Measurements from ENCODE around the gene LIPI.

LIPI gene

DNA sequence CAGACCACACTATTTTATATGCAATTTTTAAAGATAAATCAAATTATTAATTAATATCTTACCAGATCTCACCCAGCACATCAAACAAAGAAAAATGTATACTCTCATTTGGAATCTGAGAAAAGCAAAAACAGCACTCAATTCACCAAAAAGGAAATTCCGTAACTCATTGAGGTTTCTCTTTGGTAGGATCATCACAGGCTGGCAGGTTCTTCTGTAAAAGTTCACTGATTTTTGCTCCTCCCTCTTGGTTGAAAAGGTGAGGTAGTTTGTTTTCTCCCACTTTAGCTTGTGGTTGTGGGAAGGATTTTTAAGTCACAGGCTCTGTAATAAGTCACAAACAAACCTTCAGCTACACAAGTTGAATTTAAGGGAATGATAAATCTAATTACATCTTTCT is at the start of gene LIPI:
LIPI (minus strand) TSS at position 218 of the 400 bp plus-strand sequence; CDS start at position 108, 110 bp downstream.
- no peak for DNase-seq

DNA sequence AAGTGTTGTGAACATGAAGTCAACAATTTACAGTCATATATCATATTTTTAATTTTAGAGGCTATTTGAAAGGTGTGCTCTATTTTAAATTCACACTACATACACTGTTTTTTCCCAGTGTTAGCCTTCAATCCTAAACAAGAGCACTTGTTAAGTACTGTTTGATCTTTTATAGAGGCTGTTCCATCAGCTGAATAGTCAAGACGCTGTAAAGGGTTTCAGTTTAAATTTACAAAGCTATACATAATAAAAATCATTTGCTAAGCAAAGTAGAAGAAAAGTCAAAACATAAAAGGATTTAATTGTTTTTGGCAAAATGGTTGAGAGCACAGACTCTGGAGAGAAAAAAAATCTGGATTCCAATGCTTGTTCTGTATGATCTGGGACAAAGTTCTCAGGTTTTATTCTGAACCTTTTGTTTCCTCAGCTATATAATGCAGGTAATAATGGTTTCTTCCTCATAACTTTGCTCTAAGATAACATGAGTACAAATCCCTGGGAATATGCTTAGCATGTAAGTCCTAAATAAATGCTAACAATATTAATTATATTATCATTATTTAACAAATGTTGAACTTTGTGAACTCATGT is 49.5 kb upstream of the LIPI start:
- DNase-seq, result no peak

DNA sequence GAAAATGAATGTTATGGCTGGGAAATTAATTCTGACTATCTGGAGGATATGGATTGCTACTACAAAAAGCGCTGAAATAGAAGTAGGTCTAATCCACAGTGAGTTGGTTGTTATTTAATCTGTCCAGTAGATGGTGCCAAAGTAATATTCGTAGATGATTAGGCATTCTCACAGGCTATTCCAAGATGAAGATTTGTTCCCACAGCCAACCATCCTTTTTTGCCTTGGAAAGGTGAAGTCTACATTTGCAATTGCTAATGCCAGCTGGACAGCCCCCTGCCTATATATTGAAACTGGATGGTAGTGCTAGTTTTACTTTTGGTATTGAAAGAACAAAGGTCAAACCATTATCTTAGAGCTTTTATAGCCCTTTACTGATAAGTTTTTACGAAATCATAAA is 49.0 kb upstream of the LIPI start:
- DNase-seq, result peak; percentile 15

DNA sequence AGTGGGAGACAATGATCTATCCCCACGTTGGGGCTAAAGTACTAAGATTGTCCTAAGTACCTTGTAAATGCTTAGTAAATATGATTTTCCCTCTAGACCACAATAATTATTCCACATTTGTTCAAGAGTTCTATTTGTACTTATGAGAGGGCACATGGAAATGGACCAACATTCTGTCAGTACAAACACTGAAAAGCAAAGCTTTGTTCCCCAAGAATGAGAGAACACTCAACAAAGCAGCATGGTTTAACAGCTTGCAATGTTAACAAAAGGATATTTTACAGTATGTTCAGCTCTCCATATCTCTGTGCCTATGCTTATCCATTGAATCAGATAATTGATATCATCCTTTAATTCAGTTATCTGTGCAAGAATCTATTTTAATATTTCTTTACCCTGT is 40.6 kb upstream of the LIPI start:
- DNase-seq, result no peak

DNA sequence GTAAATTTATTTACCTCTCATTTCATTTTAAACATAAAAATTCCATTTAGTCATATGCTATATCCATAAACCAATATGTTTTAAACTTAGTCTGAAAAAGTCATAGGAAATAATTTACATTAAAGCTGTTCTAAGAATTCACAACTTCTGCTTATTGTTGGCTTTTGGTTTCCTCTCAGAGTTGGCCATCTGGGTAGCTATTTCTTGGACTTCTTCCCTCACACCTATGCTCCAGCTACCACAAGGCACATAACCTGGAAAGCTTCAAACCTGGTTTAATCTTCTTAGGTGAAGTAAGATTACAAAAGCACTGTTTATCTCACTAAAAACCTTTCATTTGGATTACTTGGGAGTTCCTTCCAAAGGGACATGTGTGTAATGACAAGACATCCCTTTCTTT is 35.0 kb upstream of the LIPI start:
- DNase-seq, result no peak

DNA sequence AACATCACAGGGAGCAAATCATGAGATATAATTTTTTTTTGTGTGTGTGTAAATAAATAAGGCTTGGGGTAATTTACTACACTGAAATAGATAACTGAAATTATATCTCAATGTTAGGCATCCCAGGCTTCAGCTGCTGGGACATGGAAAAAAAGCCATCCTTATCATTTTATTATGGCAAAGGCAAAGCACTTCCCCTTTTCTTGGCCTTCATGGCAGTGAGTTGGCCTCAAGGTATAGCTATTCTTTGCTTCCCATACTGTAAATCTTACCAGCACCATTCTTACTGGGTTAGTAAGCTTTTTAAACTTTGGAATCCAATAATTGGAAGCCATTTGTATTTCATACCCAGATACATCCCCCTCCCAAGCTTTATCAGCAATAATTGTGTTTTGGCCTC is 34.2 kb upstream of the LIPI start:
- DNase-seq, result no peak

DNA sequence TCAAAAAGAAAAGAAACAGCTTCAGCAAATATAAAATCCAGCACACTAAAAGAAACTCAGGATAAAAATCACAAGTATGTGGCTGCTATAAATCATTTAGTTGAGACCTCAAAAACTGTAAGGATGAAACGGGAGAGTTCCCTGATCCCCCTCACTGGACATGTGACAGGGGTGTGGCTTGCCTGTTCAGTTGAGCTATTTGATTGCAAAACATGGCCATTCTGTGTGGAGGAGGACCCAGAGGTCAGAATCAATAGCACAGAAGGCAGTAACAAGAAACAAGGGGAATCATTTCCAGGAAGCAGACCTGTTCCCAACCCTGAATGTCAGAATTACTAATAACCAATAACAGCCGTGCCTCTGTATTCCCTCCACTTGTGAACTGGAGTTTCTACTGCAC is 33.1 kb upstream of the LIPI start:
- DNase-seq, result no peak

DNA sequence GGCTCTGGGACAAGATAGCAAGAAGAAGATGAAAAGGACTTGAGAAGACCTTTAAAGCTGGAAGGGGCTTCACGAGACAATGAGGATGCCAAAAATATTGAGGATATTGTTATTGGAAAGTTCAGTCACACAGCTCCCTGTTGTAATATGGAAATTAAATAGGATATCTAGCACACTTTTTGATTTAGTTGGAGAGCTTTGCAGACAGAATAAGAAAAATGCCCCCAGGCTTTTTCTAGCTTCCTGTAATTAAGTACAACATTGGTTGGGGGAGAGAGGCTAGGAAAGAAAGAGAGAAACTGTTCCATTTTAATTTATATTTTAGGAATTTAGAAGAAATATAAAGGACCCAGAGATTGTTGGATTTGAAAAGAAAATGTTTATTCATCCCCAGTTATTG is 32.7 kb upstream of the LIPI start:
- no peak for DNase-seq

DNA sequence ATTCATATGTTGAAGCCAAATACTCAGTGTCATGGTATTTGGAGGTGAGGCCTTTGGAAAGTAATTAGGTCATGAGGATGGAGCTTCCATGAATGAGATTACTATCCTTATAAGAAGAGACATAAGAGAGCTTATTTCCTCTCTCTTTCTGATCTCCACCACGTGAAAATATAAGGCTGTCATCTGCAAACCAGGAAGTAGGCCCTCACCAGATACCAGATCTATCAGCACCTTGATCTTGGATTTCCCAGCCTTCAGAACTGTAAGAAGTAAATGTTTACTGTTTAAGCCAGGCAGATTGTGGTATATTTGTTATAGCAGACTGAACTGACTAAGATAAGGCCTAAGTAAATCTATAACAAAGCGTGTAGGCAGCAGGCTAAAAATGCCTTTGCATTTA is 30.5 kb upstream of the LIPI start:
- DNase-seq, result no peak

DNA sequence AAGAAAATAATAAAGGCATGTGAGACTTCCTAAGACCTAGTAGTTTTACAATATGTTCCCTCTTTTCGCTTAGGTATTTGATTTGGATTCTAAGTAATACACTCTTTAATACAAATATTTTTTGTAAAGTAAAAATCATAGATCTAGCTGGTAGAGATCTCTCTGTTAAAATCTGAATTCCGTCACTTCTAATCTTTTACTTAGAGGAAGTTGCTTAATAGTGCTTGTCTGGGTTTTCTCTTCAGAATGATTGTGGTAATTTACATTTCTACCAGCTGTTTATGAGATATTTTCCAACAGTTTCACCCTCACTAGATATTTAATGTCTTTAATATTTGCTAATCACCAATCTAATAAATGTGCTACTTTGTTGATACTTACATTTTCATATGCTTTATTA is 28.5 kb upstream of the LIPI start:
- DNase-seq, result no peak

DNA sequence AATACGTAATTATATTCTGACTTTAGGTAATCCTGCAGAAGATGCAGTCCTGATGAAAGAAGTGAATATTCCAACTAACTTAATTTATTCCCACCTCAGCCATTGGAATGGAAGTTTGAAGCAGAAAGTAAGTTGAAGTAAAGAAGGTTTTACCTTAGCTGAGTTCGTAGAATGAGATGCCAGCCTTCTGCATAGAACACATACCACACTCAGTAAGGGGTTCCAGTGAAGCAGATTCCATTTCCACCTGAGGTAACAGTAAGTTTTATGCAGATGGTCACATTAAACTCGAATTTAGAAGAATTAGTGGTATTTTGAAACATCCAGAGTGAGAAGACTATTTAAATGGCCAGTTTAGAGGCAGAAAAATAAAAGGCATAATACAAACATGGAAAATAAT is 25.4 kb upstream of the LIPI start:
- DNase-seq, result no peak

DNA sequence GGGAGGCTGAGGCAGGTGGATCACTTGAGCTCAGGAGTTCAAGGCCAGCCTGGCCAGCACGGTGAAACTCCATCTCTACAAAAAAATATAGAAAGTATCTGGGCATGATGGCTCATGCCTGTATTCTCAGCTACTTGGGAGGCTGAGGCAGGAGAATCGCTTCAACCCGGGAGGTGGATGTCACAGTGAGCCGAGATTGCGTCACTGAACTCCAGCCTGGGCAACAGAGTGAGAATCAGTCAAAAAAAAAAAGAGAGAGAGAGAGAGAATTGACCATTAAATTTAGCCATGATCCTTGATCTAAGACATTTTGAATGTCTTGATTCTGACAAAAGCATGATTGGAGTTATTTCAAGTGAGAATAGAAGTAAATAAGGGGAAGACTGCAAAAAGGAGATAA is 24.3 kb upstream of the LIPI start:
- DNase-seq, result no peak

DNA sequence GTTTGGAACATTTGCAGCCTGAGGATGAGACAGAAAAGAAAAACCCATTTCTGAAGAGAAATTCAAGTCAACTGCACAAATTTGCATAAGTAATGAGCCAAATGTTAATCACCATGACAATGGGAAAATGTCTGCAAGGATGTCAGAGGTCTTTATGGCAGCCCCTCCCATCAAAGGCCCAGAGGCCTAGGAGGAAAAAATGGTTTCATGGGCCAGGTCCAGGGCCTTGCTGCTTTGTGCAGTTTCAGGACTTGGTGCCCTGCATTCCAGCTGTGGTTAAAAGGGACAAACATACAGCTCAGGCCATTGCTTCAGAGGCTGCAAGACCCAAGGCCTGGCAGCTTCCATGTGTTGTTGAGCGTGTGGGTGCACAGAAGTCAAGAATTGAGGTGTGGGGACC is 18.6 kb upstream of the LIPI start:
- DNase-seq, result no peak

DNA sequence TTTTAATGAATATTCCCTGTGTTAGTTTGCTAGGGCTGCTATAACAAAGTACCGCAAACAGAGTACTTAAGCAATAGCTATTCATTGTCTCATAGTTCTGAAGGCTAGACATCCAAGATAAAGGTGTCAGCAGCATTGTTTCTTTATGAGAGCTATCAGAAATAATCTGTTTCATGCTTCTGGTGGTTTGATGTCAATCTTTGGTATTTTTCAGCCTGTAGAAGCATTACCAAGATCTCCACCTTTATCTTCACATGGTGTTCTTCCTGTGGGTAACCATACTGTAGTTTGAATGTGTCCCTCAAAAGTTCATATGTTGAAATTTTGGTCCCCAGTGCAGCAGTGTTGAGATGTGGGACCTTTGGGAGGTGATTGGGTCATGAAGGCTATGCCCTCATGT is 12.6 kb upstream of the LIPI start:
- DNase-seq, result no peak

DNA sequence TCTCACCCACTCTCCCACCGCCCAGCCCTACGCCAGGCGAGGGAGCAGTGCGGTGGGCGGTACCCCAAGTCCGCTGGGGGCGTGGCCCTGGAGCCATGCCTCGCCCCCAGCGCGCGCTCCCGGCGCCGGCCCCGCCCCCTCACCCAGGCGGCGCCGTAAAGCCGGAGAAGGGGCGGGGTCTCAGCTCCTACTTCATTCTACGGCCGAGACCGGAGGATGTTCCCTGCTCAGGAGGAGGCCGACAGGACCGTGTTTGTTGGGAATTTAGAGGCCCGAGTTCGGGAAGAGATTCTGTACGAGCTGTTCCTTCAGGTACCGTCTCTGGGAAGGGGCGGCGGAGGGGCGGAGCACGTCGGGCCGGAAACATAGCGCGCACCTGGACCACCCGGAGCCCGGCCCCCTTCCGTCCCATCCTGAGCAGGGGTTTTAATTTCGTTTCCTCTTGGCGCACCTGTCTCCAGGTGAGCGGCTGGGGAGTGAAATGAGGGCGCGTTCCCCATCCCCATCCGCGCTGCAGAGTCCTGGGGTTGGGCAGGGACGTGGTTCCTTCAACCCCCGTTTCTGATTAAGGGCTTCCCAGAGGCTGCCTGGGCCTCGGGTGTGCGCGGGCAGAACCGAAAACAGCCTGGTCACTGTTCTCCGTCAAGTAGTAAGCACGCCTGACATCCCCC is 5.4 kb upstream of the LIPI start, which contains the start of gene RBM11:
RBM11 (plus strand) TSS at position 187 of the 671 bp plus-strand sequence; CDS start at position 217, 30 bp downstream.
- peak; percentile 83 for DNase-seq

DNA sequence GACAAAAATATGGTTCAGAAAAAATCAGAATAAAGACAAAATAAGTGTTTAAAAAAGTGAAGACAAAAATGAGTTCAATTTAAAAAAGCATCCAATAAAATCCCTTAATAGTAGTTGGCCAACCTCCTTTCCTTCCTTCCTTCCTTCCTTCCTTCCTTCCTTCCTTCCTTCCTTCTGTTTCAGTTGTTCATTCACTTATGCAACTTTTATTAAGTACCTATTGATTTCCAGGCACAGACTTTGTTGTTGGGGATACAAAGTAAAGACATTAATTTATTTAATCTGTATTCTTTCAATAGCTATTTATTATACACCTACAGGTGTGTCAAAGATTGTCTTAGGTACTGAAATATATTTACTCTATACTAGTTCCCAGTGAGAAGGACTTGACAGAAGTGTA is 2.4 kb upstream of the LIPI start:
- no peak for DNase-seq

DNA sequence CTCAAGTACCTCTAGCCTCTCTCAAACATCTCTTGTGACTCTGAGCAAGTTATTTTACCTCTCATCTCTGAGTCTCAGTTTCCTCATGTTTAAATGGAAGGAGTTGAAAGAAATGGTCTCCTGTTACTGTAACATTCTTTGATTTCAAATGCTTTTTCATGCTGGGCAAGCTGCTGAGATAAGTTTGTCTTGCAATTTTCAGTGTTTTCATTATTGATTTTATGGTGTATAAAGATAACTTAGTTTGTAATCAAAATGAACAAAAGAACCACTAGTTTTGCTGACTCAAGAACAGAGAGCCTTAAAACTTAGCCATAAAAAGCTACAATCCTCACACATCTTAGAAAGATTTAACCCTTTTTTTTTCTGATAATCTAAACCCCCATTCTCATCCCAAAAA is 4.5 kb downstream of the LIPI start:
- DNase-seq, result no peak

DNA sequence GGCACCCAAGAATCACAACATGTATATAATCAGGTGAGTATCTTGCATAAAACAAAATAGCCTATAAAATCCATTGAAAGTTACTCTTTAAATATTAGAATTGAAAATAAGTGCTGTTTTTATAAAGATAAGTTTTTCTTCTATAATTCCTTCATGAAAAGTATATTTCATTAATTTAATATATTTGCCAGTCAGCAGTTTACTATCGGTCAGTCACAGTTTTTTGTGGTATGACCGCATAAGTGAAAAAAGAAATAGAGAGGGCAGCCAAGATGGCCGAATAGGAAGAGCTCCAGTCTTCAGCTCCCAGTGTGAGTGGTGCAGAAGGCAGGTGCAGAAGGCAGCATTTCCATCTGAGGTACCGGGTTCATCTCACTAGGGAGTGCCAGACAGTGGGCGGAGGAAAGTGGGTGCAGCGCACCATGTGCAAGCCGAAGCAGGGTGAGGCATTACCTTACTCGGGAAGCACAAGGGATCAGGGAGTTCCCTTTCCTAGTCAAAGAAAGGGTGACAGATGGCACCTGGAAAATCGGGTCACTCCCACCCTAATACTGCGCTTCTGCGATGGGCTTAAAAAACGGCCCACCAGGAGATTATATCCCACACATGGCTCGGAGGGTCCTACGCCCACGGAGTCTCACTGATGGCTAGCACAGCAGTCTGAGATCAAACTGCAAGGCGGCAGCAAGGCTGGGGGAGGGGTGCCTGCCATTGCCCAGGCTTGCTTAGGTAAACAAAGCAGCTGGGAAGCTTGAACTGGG is 44.1 kb downstream of the LIPI start:
- DNase-seq, result peak; percentile 19

DNA sequence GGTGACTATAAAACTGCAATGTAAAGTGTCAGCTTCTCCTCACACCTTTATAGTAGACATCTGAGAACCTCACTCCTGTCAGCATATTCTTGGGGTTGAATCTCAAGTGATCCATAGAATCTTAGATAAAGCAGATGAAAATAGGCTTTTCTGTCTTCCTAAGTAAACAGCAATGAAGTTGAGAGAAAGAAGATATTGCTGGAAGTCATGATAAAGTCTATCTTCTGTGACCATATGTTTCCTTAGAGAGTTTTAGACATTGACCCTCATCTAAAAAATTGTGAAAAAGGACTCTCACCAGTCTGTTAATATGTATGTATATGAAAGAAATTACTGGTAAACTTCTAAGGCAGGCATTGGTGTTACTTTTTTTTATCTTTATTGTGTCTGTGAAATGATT is 66.8 kb downstream of the LIPI start:
- DNase-seq, result no peak

DNA sequence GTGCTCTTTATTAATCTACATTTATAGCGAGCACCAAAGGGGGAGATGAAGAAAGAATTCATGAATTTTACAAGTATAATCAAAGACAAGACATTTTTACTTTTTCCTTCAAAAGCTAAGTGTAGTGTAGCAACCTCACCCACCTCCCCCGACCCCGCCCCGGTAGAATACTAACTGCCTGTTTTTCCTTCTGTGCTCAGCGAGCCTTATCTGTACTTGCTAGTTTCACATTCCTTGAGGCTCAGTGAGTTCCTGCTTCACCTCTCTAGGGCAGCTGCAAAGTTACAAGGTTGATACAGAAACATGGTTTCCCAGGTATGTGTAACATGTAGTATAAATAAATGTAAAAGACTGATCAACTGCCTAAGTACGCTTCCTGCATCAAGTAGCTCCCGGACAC is 86.5 kb downstream of the LIPI start:
- no peak for DNase-seq

DNA sequence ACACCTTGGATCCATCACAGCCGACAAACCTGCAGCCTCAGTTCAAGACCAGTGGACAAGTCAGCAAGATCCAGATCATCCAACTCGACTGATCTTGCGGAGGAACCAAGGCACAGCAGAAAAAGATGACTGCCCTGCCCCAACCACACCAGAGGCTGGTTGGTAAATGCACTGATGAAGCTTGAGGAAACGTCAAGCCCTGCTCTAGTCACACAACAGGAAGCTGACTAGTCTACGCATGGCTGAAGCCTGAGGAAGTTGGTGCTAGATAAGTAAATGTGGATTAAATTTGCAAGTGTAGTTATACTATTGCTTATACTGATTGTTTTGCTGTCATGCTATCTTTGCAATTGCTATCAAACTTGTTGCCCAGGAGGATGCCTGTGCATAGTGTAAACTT is 89.0 kb downstream of the LIPI start:
- DNase-seq, result no peak

DNA sequence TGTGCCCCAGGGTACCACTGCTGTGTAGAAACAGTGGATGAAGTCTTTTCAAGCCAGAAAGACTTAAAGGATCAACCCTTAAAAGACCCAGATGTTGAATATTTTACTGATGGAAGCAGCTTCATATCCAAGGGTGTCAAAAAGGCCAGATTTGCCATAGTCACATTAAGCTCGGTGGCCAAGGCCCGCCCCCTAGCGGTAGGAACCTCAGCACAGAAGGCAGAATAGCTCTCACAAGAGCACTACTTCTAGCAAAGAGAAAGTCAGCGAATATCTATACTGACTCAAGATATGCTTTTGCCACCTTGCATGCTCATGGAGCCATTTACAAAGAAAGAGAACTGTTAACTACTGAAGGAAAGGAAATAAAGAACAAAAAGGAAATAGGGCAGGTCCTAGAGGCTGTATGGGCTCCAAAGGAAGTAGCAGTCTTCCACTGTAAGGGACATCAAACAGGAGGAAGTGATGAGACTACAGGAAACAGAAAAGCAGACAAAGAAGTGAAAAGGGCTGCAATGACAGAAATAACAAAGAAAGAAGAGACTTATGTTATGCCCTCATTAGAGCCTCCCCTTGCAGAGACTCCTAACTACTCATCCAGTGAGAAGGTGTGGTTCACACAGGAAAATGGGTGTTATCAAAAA is 90.5 kb downstream of the LIPI start:
- DNase-seq, result no peak

DNA sequence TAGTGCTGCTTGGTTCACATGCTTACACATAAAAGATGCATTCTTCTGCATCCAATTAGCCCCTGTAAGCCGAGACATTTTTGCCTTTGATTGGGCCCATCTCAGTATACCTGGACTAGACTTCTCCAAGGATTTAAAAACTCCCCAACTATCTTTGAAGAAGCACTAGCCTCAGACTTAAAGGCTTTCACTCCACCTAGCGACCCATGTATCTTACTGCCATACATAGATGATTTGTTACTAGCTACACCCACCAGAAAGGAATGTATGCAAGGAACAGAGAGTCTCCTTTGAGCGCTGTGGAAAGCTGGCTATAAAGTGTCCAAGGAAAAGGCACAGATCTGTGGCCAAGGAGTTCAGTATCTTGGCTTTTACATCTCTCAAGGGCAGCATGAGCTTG is 91.7 kb downstream of the LIPI start:
- DNase-seq, result no peak

DNA sequence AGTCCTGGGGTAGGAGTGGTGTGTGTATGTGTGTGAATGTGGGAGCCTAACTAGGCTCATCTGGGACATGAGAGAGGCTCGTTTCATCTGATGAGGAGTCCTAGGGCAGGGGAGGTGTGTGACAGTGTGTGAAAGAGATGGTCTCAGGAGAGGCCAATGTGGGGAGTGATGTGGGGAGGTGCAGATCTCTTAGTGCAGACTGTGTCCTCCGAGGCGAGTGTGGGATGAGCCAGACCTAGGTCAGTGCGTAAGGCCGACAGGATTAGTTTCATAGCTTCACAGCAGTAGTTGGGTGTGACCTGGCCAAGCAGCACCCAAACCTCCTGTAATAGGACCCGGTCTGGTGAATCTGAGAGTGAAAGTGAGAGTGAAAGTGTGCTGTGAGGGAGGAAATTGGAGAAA is 94.7 kb downstream of the LIPI start:
- DNase-seq, result no peak

Measured in NCI-H1417 treated with DMSO at 0.1 percent for 48 hours (cell line).